Prostate gland (tissue), 2 donors: Measurements from ENCODE around the gene TTLL13.
"Not testable (repeated sequence)": the region's sequence is repeated elsewhere in the genome, so short reads cannot be mapped to it uniquely, and the experiment has no call there.

Experiments used
- CTCF ChIP-seq, 4 experiments: fragments of 200-600 bp in 2 of 4; fragments of 450-650 bp in 2 of 4; sonication (generic) in 2 of 4; IDR thresholded peaks; 1 replicate in 3 of 4; 2 replicates in 1 of 4; pipeline ENCODE4 v1.5.1; 2016 to 2019; ENCODE audit warnings: antibody characterized with exemption in 4 of 4, mild to moderate bottlenecking in 2 of 4, moderate library complexity in 2 of 4
- POLR2AphosphoS5 ChIP-seq: sonication (generic); formaldehyde crosslinking; IDR thresholded peaks from one replicate; pipeline ENCODE4 v1.6.1; 2017; ENCODE audit warnings: antibody characterized with exemption

DNA sequence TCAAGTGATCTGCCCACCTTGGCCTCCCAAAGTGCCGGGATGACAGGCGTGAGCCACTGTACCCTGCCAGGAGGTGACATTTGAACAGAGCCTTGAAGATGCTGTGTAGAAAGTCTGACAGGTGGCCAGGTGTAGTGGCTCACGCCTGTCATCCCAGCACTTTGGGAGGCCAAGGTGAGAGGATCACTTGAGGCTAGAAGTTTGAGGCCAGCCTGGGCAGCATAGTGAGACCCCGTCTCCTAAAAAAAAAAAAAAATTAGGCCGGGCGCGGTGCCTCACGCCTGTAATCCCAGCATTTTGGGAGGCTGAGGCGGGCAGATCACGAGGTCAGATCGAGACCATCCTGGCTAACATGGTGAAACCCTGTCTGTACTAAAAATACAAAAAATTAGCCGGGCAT lies 29.1 kb downstream of the TTLL13 start:
- not testable (repeated sequence) for TF ChIP-seq POLR2AphosphoS5; CTCF (IDR thresholded peaks at IDR 0.05)
